ENCODE measurements around the gene RHOT2. TPM values are rescaled to one million over a fixed set of nuclear protein-coding genes. Genes with fewer than 3 reads are reported as not detected.

The RHOT2 gene
- total and polyA plus RNA-seq, 2 experiments from 2014 or later, result 129 to 163 TPM

DNA sequence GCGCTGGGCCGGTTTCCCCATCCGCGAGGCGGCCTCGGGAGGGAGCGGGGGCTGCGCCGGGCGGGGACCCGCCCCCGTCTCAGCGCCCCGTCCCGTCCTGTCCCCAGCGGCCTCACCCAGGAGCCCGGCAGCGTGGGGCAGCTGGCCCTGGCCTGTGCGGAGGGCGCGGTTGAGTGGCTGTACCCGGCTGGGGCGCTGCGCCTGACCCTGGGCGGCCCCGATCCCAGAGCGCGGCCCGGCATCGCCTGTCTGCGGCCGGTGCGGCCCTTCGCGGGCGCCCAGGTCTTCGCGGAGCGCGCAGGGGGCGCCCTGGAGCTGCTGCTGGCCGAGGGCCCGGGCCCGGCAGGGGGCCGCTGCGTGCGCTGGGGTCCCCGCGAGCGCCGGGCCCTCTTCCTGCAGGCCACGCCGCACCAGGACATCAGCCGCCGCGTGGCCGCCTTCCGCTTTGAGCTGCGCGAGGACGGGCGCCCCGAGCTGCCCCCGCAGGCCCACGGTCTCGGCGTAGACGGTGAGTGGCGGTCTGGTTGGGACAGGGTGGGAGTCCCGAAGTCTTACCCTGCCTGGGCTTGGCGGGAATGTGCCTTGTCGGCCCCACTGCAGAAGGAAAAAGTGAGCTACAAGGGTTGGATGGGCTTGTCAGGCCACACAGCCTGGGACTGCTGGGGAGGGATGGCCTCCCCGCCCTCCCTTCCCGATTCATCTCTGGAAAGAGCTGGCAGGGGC, 47.7 kb downstream of the RHOT2 start (continued):
- TF ChIP-seq, protein P1, sequence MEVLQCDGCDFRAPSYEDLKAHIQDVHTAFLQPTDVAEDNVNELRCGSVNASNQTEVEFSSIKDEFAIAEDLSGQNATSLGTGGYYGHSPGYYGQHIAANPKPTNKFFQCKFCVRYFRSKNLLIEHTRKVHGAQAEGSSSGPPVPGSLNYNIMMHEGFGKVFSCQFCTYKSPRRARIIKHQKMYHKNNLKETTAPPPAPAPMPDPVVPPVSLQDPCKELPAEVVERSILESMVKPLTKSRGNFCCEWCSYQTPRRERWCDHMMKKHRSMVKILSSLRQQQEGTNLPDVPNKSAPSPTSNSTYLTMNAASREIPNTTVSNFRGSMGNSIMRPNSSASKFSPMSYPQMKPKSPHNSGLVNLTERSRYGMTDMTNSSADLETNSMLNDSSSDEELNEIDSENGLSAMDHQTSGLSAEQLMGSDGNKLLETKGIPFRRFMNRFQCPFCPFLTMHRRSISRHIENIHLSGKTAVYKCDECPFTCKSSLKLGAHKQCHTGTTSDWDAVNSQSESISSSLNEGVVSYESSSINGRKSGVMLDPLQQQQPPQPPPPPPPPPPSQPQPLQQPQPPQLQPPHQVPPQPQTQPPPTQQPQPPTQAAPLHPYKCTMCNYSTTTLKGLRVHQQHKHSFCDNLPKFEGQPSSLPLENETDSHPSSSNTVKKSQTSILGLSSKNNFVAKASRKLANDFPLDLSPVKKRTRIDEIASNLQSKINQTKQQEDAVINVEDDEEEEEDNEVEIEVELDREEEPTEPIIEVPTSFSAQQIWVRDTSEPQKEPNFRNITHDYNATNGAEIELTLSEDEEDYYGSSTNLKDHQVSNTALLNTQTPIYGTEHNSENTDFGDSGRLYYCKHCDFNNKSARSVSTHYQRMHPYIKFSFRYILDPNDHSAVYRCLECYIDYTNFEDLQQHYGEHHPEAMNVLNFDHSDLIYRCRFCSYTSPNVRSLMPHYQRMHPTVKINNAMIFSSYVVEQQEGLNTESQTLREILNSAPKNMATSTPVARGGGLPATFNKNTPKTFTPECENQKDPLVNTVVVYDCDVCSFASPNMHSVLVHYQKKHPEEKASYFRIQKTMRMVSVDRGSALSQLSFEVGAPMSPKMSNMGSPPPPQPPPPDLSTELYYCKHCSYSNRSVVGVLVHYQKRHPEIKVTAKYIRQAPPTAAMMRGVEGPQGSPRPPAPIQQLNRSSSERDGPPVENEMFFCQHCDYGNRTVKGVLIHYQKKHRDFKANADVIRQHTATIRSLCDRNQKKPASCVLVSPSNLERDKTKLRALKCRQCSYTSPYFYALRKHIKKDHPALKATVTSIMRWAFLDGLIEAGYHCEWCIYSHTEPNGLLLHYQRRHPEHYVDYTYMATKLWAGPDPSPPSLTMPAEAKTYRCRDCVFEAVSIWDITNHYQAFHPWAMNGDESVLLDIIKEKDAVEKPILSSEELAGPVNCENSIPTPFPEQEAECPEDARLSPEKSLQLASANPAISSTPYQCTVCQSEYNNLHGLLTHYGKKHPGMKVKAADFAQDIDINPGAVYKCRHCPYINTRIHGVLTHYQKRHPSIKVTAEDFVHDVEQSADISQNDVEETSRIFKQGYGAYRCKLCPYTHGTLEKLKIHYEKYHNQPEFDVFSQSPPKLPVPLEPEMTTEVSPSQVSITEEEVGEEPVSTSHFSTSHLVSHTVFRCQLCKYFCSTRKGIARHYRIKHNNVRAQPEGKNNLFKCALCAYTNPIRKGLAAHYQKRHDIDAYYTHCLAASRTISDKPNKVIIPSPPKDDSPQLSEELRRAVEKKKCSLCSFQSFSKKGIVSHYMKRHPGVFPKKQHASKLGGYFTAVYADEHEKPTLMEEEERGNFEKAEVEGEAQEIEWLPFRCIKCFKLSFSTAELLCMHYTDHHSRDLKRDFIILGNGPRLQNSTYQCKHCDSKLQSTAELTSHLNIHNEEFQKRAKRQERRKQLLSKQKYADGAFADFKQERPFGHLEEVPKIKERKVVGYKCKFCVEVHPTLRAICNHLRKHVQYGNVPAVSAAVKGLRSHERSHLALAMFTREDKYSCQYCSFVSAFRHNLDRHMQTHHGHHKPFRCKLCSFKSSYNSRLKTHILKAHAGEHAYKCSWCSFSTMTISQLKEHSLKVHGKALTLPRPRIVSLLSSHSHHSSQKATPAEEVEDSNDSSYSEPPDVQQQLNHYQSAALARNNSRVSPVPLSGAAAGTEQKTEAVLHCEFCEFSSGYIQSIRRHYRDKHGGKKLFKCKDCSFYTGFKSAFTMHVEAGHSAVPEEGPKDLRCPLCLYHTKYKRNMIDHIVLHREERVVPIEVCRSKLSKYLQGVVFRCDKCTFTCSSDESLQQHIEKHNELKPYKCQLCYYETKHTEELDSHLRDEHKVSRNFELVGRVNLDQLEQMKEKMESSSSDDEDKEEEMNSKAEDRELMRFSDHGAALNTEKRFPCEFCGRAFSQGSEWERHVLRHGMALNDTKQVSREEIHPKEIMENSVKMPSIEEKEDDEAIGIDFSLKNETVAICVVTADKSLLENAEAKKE (CRISPR knock-in tag; IDR thresholded peaks at IDR 0.05), result no peak
- no peak for TF ChIP-seq STAT1 (IDR thresholded peaks at IDR 0.05; ENCODE audit: unreplicated experiment)
- TF ChIP-seq, protein P2, sequence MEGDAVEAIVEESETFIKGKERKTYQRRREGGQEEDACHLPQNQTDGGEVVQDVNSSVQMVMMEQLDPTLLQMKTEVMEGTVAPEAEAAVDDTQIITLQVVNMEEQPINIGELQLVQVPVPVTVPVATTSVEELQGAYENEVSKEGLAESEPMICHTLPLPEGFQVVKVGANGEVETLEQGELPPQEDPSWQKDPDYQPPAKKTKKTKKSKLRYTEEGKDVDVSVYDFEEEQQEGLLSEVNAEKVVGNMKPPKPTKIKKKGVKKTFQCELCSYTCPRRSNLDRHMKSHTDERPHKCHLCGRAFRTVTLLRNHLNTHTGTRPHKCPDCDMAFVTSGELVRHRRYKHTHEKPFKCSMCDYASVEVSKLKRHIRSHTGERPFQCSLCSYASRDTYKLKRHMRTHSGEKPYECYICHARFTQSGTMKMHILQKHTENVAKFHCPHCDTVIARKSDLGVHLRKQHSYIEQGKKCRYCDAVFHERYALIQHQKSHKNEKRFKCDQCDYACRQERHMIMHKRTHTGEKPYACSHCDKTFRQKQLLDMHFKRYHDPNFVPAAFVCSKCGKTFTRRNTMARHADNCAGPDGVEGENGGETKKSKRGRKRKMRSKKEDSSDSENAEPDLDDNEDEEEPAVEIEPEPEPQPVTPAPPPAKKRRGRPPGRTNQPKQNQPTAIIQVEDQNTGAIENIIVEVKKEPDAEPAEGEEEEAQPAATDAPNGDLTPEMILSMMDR (conservative IDR thresholded peaks at IDR 0.05; ENCODE audit: low read depth in 2 of 2), result peak; percentile 9 to 54; a peak in 3 of 4 replicates
- no peak for TF ChIP-seq EZH2phosphoT487 (IDR thresholded peaks at IDR 0.05; ENCODE audit: unreplicated experiment)

DNA sequence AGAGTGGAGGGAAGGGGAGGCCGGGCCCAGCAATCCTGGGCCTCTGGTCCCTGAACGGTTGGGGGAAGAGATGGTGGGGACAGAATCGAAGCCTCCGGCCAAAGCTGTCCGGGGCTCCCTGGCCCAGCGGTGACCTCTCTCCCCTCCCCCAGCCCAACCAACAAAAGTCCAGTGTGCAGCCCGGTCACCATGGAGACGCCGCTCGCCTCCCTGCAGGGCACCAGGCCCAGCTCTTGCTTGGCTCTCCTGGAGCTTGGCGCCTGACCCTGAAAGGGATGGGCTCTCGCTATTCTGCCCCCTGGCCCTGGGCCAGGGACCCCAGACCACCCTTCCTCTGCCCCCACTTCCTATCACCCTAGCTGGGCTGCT, 48.3 kb downstream of the RHOT2 start:
- Histone ChIP-seq H3K4me3 (peak overlapping the region; percentile 59; the same call in 1 of the 2 replicates), H3F3A (replicated peaks; ENCODE audit: low read depth) (no peaks in the 10 kb centered on the region), H3K36me3 (ENCODE audit: insufficient read depth) (no peaks in the 10 kb centered on the region), H3K9me2 (ENCODE audit: insufficient read depth) (no peaks in the 10 kb centered on the region), H4K20me1 (replicated peaks; ENCODE audit: insufficient read depth) (no peaks in the 10 kb centered on the region), H3K79me2 (replicated peaks; ENCODE audit: insufficient read depth) (no peaks in the 10 kb centered on the region), H3K27me3 (ENCODE audit: insufficient read depth) (peaks cover 53% of the 10 kb centered on the region), H3K4me1 (ENCODE audit: insufficient read depth) (peaks cover 12% of the 10 kb centered on the region; the same call in 1 of the 2 replicates), H2AFZ (no peak overlapping the region), H3K4me2 (peak overlapping the region; percentile 81), H3K27ac (ENCODE audit: low read depth) (no peak overlapping the region)
- Mint-ChIP-seq H3K4me1 (peaks cover 13% of the 10 kb centered on the region; the same call in 2 of the 3 replicates), H3K9me3 (peaks cover 4% of the 10 kb centered on the region; the same call in 1 of the 3 replicates), H3K4me3 (peak overlapping the region; percentile 64), H3K27ac (no peak overlapping the region), H3K27me3 (ENCODE audit: insufficient read depth, low read depth, poor library complexity) (peaks cover 44% of the 10 kb centered on the region), H3K36me3 (ENCODE audit: low read depth) (no peaks in the 10 kb centered on the region)
- ATAC-seq, result peak; percentile 2
- peak; percentile 67 for DNase-seq (ENCODE audit: low spot score)
- TF ChIP-seq STAT1 (IDR thresholded peaks at IDR 0.05; ENCODE audit: unreplicated experiment) (no peak), NANOG (IDR thresholded peaks at IDR 0.05; ENCODE audit: borderline replicate concordance) (no peak), CREB1 (CRISPR knock-in tag; IDR thresholded peaks at IDR 0.05; ENCODE audit: low read depth) (no peak), JUNB (IDR thresholded peaks at IDR 0.05; ENCODE audit: unreplicated experiment) (no peak), EZH2phosphoT487 (IDR thresholded peaks at IDR 0.05; ENCODE audit: unreplicated experiment) (no peak)
- TF ChIP-seq, protein P3, sequence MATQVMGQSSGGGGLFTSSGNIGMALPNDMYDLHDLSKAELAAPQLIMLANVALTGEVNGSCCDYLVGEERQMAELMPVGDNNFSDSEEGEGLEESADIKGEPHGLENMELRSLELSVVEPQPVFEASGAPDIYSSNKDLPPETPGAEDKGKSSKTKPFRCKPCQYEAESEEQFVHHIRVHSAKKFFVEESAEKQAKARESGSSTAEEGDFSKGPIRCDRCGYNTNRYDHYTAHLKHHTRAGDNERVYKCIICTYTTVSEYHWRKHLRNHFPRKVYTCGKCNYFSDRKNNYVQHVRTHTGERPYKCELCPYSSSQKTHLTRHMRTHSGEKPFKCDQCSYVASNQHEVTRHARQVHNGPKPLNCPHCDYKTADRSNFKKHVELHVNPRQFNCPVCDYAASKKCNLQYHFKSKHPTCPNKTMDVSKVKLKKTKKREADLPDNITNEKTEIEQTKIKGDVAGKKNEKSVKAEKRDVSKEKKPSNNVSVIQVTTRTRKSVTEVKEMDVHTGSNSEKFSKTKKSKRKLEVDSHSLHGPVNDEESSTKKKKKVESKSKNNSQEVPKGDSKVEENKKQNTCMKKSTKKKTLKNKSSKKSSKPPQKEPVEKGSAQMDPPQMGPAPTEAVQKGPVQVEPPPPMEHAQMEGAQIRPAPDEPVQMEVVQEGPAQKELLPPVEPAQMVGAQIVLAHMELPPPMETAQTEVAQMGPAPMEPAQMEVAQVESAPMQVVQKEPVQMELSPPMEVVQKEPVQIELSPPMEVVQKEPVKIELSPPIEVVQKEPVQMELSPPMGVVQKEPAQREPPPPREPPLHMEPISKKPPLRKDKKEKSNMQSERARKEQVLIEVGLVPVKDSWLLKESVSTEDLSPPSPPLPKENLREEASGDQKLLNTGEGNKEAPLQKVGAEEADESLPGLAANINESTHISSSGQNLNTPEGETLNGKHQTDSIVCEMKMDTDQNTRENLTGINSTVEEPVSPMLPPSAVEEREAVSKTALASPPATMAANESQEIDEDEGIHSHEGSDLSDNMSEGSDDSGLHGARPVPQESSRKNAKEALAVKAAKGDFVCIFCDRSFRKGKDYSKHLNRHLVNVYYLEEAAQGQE (IDR thresholded peaks at IDR 0.05; ENCODE audit: unreplicated experiment), result no peak
